ENCODE measurements around the gene RXRG.

RXRG gene

GRCh38 chr1:165441166-165441880 is 3.6 kb downstream of the RXRG start:
- TF ChIP-seq CTCF (IDR thresholded peaks at IDR 0.05; ENCODE audit: low read depth, low read length): no peak
- H3K4me3 ChIP-seq (ENCODE audit: low read depth, low read length): no peak overlapping the region

GRCh38 chr1:165439330-165439729 is 5.6 kb downstream of the RXRG start:
- no peak overlapping the region for H3K4me3 ChIP-seq (ENCODE audit: low read depth, low read length)
- TF ChIP-seq CTCF (IDR thresholded peaks at IDR 0.05; ENCODE audit: low read depth, low read length): no peak

- no peak for TF ChIP-seq CTCF (IDR thresholded peaks at IDR 0.05; ENCODE audit: low read depth, low read length)
- H3K4me3 ChIP-seq (ENCODE audit: low read depth, low read length): no peak overlapping the region
These were observed 7.9 kb downstream of the RXRG start for GRCh38 chr1:165436994-165437393.

- TF ChIP-seq CTCF (IDR thresholded peaks at IDR 0.05; ENCODE audit: low read depth, low read length): no peak
- H3K4me3 ChIP-seq (ENCODE audit: low read depth, low read length): no peak overlapping the region
These were observed 9.1 kb downstream of the RXRG start for GRCh38 chr1:165435801-165436200.

- no peak overlapping the region for H3K4me3 ChIP-seq (ENCODE audit: low read depth, low read length)
- TF ChIP-seq CTCF (IDR thresholded peaks at IDR 0.05; ENCODE audit: low read depth, low read length): no peak
These were observed 10.6 kb downstream of the RXRG start for GRCh38 chr1:165434281-165434680.

- H3K4me3 ChIP-seq (ENCODE audit: low read depth, low read length): no peak overlapping the region
- no peak for TF ChIP-seq CTCF (IDR thresholded peaks at IDR 0.05; ENCODE audit: low read depth, low read length)
These were observed 13.8 kb downstream of the RXRG start for GRCh38 chr1:165431079-165431478.

- no peak overlapping the region for H3K4me3 ChIP-seq (ENCODE audit: low read depth, low read length)
- no peak for TF ChIP-seq CTCF (IDR thresholded peaks at IDR 0.05; ENCODE audit: low read depth, low read length)
These were observed 18.2 kb downstream of the RXRG start for GRCh38 chr1:165426745-165427144.

Data from WI38 (cell line).